ENCODE results near the gene FLOT2.

FLOT2 gene

GRCh38 chr17:28867276-28867675 is 30.3 kb downstream of the FLOT2 start:
- H3K27ac ChIP-seq (ENCODE audit: low read depth, low read length), result no peak overlapping the region
- H3K9ac ChIP-seq (ENCODE audit: low read depth, low read length), result no peak overlapping the region
- H3K4me3 ChIP-seq (ENCODE audit: low read depth, low read length), result no peak overlapping the region
- H3K9me3 ChIP-seq (ENCODE audit: control insufficient read depth, insufficient read depth, low read length), result no peaks in the 10 kb centered on the region
- H3K27me3 ChIP-seq (ENCODE audit: control insufficient read depth, insufficient read depth, low read length), result no peaks in the 10 kb centered on the region
- H3K4me1 ChIP-seq (ENCODE audit: control insufficient read depth, insufficient read depth, low read length), result no peaks in the 10 kb centered on the region
- H3K36me3 ChIP-seq (ENCODE audit: control insufficient read depth, insufficient read depth, low read length), result no peaks in the 10 kb centered on the region

GRCh38 chr17:28865946-28866752 is 31.4 kb downstream of the FLOT2 start:
- Histone ChIP-seq H3K9me3 (ENCODE audit: control insufficient read depth, insufficient read depth, low read length) (no peaks in the 10 kb centered on the region), H3K9ac (ENCODE audit: low read depth, low read length) (no peak overlapping the region), H3K36me3 (ENCODE audit: control insufficient read depth, insufficient read depth, low read length) (no peaks in the 10 kb centered on the region), H3K4me3 (ENCODE audit: low read depth, low read length) (no peak overlapping the region), H3K27me3 (ENCODE audit: control insufficient read depth, insufficient read depth, low read length) (no peaks in the 10 kb centered on the region), H3K27ac (ENCODE audit: low read depth, low read length) (no peak overlapping the region), H3K4me1 (ENCODE audit: control insufficient read depth, insufficient read depth, low read length) (no peaks in the 10 kb centered on the region)

GRCh38 chr17:28864991-28865849 is 32.3 kb downstream of the FLOT2 start:
- H3K4me3 ChIP-seq (ENCODE audit: low read depth, low read length), result no peak overlapping the region
- no peaks in the 10 kb centered on the region for H3K4me1 ChIP-seq (ENCODE audit: control insufficient read depth, insufficient read depth, low read length)
- no peak overlapping the region for H3K27ac ChIP-seq (ENCODE audit: low read depth, low read length)
- H3K9ac ChIP-seq (ENCODE audit: low read depth, low read length), result no peak overlapping the region
- no peaks in the 10 kb centered on the region for H3K9me3 ChIP-seq (ENCODE audit: control insufficient read depth, insufficient read depth, low read length)
- no peaks in the 10 kb centered on the region for H3K27me3 ChIP-seq (ENCODE audit: control insufficient read depth, insufficient read depth, low read length)
- H3K36me3 ChIP-seq (ENCODE audit: control insufficient read depth, insufficient read depth, low read length), result peaks cover 8% of the 10 kb centered on the region

- H3K4me1 ChIP-seq (ENCODE audit: control insufficient read depth, insufficient read depth, low read length), result no peaks in the 10 kb centered on the region
- no peak overlapping the region for H3K27ac ChIP-seq (ENCODE audit: low read depth, low read length)
- no peaks in the 10 kb centered on the region for H3K9me3 ChIP-seq (ENCODE audit: control insufficient read depth, insufficient read depth, low read length)
- H3K36me3 ChIP-seq (ENCODE audit: control insufficient read depth, insufficient read depth, low read length), result peaks cover 16% of the 10 kb centered on the region
- H3K27me3 ChIP-seq (ENCODE audit: control insufficient read depth, insufficient read depth, low read length), result no peaks in the 10 kb centered on the region
- no peak overlapping the region for H3K9ac ChIP-seq (ENCODE audit: low read depth, low read length)
- no peak overlapping the region for H3K4me3 ChIP-seq (ENCODE audit: low read depth, low read length)
These were observed 33.6 kb downstream of the FLOT2 start for GRCh38 chr17:28863953-28864352.

GRCh38 chr17:28862561-28862960 is 35.0 kb downstream of the FLOT2 start:
- H3K4me1 ChIP-seq (ENCODE audit: control insufficient read depth, insufficient read depth, low read length), result no peaks in the 10 kb centered on the region
- peaks cover 29% of the 10 kb centered on the region for H3K36me3 ChIP-seq (ENCODE audit: control insufficient read depth, insufficient read depth, low read length)
- no peaks in the 10 kb centered on the region for H3K27me3 ChIP-seq (ENCODE audit: control insufficient read depth, insufficient read depth, low read length)
- no peak overlapping the region for H3K9ac ChIP-seq (ENCODE audit: low read depth, low read length)
- no peak overlapping the region for H3K4me3 ChIP-seq (ENCODE audit: low read depth, low read length)
- H3K9me3 ChIP-seq (ENCODE audit: control insufficient read depth, insufficient read depth, low read length), result no peaks in the 10 kb centered on the region
- H3K27ac ChIP-seq (ENCODE audit: low read depth, low read length), result no peak overlapping the region

GRCh38 chr17:28861393-28862203 is 35.9 kb downstream of the FLOT2 start:
- Histone ChIP-seq H3K4me3 (ENCODE audit: low read depth, low read length) (no peak overlapping the region), H3K4me1 (ENCODE audit: control insufficient read depth, insufficient read depth, low read length) (no peaks in the 10 kb centered on the region), H3K27ac (ENCODE audit: low read depth, low read length) (no peak overlapping the region), H3K27me3 (ENCODE audit: control insufficient read depth, insufficient read depth, low read length) (no peaks in the 10 kb centered on the region), H3K9me3 (ENCODE audit: control insufficient read depth, insufficient read depth, low read length) (no peaks in the 10 kb centered on the region), H3K9ac (ENCODE audit: low read depth, low read length) (no peak overlapping the region), H3K36me3 (ENCODE audit: control insufficient read depth, insufficient read depth, low read length) (peaks cover 32% of the 10 kb centered on the region)

- no peak overlapping the region for H3K9ac ChIP-seq (ENCODE audit: low read depth, low read length)
- H3K4me3 ChIP-seq (ENCODE audit: low read depth, low read length), result no peak overlapping the region
- peaks cover 38% of the 10 kb centered on the region for H3K36me3 ChIP-seq (ENCODE audit: control insufficient read depth, insufficient read depth, low read length)
- H3K9me3 ChIP-seq (ENCODE audit: control insufficient read depth, insufficient read depth, low read length), result no peaks in the 10 kb centered on the region
- H3K4me1 ChIP-seq (ENCODE audit: control insufficient read depth, insufficient read depth, low read length), result no peaks in the 10 kb centered on the region
- no peaks in the 10 kb centered on the region for H3K27me3 ChIP-seq (ENCODE audit: control insufficient read depth, insufficient read depth, low read length)
- H3K27ac ChIP-seq (ENCODE audit: low read depth, low read length), result no peak overlapping the region
These were observed 37.1 kb downstream of the FLOT2 start for GRCh38 chr17:28860363-28860808.

GRCh38 chr17:28858801-28859355 is 38.7 kb downstream of the FLOT2 start:
- Histone ChIP-seq H3K4me3 (ENCODE audit: low read depth, low read length) (no peak overlapping the region), H3K4me1 (ENCODE audit: control insufficient read depth, insufficient read depth, low read length) (no peaks in the 10 kb centered on the region), H3K27me3 (ENCODE audit: control insufficient read depth, insufficient read depth, low read length) (no peaks in the 10 kb centered on the region), H3K9me3 (ENCODE audit: control insufficient read depth, insufficient read depth, low read length) (no peaks in the 10 kb centered on the region), H3K36me3 (ENCODE audit: control insufficient read depth, insufficient read depth, low read length) (peaks cover 38% of the 10 kb centered on the region), H3K9ac (ENCODE audit: low read depth, low read length) (no peak overlapping the region), H3K27ac (ENCODE audit: low read depth, low read length) (no peak overlapping the region)

- no peaks in the 10 kb centered on the region for H3K27me3 ChIP-seq (ENCODE audit: control insufficient read depth, insufficient read depth, low read length)
These were observed 39.4 kb downstream of the FLOT2 start for GRCh38 chr17:28857905-28858800.

More at GRCh38 chr17:28857905-28858800, 39.4 kb downstream of the FLOT2 start:
- Histone ChIP-seq H3K4me3 (ENCODE audit: low read depth, low read length) (no peak overlapping the region), H3K9me3 (ENCODE audit: control insufficient read depth, insufficient read depth, low read length) (no peaks in the 10 kb centered on the region), H3K9ac (ENCODE audit: low read depth, low read length) (no peak overlapping the region), H3K4me1 (ENCODE audit: control insufficient read depth, insufficient read depth, low read length) (no peaks in the 10 kb centered on the region), H3K27ac (ENCODE audit: low read depth, low read length) (no peak overlapping the region), H3K36me3 (ENCODE audit: control insufficient read depth, insufficient read depth, low read length) (peaks cover 38% of the 10 kb centered on the region)

Measured in HUES48 (cell line).